HT1080 (cell line): ENCODE results near the gene FAM111A. TPM values are rescaled to one million over a fixed set of nuclear protein-coding genes. Genes with fewer than 3 reads are reported as not detected.

ENCODE experiments used
- DNase-seq: peaks from one replicate; pipeline ENCODE4 v3.0.0-alpha.2; 2015; ENCODE audit warnings: low read depth
- total RNA-seq: library from RNA; depleted of rRNA; stranded (reverse); fragments of >200 nt; shearing (Covaris generic); gene quantifications from 2 replicates; pipeline ENCODE4 v1.2.3, GENCODE V29; 2014

The FAM111A gene
- total RNA-seq, 1 experiment from 2014 or later, result 48.0 TPM

- DNase-seq, result no peak
Observed at GRCh38 chr11:59178402-59178801, 35.7 kb downstream of the FAM111A start.

- DNase-seq, result no peak
Observed at GRCh38 chr11:59179121-59179520, 36.5 kb downstream of the FAM111A start.

GRCh38 chr11:59180168-59180776 lies 37.6 kb downstream of the FAM111A start:
- no peak for DNase-seq

DNA sequence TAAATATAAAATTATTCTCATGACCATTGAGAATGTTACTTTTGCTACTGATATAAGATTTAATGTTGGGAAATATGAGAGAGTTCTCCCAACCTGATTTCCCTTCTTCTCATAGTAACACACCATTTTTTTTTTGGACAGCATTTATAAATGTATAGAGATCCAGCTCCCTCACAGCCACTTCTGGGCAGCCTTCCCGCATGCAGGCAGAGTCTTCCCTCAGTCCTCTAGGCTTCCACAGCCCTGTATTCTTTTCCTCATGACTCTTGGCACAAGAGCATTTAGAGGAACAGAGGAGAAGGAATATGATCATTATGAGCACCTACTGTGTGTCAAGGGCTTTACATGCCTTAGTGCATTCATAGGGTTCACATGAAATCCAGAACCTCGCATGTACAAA lies 38.3 kb downstream of the FAM111A start:
- no peak for DNase-seq

DNA sequence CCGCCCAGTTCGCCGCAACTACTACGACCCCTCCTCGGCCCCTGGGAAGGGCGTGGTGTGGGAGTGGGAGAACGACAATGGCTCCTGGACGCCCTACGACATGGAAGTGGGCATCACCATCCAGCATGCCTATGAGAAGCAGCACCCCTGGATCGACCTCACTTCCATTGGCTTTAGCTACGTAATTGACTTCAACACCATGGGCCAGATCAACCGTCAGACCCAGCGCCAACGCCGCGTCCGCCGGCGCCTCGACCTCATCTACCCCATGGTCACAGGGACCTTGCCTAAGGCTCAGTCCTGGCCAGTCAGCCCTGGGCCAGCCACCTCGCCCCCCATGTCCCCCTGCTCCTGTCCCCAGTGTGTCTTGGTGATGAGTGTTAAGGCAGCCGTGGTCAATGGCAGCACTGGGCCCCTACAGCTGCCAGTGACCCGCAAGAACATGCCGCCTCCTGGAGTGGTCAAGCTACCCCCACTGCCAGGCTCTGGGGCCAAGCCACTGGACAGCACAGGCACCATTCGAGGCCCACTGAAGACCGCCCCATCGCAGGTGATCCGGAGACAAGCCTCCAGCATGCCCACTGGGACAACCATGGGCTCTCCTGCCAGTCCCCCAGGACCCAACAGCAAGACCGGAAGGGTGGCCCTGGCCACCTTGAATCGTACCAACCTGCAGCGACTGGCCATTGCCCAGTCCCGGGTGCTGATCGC lies 39.2 kb downstream of the FAM111A start:
- no peak for DNase-seq

DNA sequence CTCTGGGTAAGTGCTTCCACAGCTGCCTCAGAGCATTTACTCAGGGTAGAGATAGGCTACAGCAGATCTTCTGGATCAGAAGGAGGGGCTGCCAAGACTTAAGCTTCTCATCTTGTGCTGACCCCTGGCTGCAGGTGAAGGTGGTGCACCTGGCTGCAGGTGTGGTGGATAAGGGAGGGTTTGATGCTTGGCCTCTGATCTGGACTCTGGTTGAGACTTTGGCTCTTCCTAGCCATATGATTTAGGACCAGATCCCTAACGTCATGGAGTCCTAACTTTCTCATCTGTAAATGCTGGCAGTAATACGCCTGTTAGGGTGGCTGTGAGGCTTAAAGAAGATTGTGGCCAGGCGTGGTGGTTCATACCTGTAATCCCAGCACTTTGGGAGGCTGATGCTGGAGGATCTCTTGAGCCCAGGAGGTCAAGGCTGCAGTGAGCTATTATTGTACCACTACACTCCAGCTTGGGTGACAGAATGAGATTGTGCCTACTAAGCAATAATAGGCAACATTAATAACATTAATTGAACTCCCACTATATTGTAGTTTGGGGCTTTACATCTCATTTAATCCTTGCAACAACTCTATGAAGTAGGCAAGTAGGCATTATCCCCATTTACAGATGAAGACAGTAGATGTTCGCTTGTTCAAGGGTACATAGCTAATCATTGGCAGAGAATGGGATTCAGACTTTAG lies 39.9 kb downstream of the FAM111A start:
- DNase-seq, result no peak

- no peak for DNase-seq
Observed at GRCh38 chr11:59183771-59184170, 41.1 kb downstream of the FAM111A start.

- DNase-seq, result no peak
Observed at GRCh38 chr11:59184691-59185339, 42.2 kb downstream of the FAM111A start.

GRCh38 chr11:59185386-59185945 lies 42.8 kb downstream of the FAM111A start:
- DNase-seq, result no peak

DNA sequence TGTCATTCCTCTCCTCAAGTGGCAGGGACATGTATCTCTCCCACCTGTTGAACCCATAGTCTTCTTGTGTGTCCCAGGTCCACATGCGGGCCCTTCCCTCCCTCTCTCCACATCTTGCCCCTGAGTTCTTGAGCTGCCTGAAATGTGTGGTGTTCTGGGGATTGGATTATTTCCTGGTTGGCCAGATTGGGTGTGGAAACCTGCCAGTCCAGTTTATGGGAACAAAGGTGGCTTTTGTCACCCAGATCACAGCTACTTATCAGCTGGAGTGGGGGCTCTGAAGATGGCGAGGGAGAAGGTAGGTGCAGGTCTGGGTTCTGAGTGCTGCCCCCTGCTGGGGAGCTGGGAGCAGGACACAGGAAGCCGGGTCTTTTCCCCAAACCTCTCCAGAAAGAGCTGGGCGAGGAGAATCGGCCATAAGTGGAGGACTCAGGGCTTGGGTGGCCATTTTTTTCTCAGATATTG lies 43.5 kb downstream of the FAM111A start:
- peak; percentile 48 for DNase-seq

GRCh38 chr11:59187035-59187434 lies 44.4 kb downstream of the FAM111A start:
- no peak for DNase-seq

DNA sequence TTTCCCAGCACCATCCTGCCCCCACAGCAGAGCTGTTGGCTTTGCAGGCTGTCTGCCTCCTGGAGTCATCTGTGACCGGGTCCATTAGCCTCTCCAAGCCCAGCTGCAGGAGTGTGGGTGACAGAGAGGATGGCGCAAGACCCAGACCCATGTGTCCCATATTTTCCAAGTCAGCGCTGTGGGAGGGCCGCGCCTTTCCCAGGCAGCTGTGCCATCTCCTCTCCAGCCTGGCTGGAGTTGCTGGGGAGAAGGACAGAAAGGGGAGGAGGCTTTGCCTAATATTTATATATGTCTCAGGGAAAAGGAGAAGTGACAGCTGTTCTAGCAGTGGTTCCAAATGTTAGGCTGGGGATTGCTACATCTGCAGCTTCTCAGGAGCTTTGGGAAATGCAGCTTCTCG lies 44.9 kb downstream of the FAM111A start:
- DNase-seq, result no peak

- no peak for DNase-seq
Observed at GRCh38 chr11:59188954-59189353, 46.3 kb downstream of the FAM111A start.

- DNase-seq, result no peak
Observed at GRCh38 chr11:59189986-59190385, 47.3 kb downstream of the FAM111A start.

- no peak for DNase-seq
Observed at GRCh38 chr11:59191095-59191494, 48.4 kb downstream of the FAM111A start.

DNA sequence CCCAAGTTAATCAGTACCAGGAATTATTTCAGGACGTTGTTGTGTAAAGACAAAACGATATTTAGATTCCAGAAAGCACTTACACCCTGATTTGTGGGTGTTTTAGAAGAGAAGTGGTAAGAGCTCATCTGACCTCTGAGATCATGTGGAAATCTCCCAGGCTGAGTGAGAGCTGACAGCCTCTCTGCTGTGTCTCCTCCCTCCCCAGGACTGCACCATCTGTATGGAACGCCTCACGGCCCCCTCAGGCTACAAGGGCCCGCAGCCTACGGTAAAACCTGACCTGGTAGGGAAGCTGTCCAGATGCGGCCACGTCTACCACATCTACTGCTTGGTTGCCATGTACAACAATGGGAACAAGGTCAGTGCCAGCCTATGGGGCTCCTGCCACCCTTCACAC lies 49.2 kb downstream of the FAM111A start:
- no peak for DNase-seq

DNA sequence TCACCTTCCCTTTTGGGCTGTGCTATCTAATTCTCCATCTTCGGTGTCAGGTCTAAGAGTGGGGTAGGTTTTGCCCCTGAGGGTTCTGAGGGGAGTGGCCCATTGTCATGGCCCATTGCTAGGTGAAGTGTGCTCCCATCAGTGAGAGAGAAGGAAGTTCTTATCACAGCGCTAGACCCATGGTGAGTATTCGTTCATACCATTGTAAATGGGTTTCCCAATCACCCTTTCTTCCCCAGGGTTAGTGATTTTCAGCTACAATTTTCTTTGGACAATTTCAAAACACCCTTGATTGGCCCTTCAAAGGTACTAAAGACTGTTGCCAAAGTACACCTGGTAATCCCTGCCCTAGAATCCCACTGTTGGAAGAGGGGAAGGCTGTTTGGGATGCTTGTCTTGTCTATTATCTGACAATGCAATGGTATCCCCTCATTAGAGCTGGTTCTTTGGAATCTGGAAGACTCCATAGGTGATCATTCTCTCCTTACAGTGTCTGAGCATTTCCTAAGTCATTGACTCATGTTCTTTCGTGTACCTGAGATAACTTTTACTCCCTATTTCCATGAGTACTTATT lies 49.9 kb downstream of the FAM111A start:
- no peak for DNase-seq

- no peak for DNase-seq
Observed at GRCh38 chr11:59193587-59194130, 51.0 kb downstream of the FAM111A start.

GRCh38 chr11:59195586-59195985 lies 52.9 kb downstream of the FAM111A start:
- no peak for DNase-seq

GRCh38 chr11:59196777-59197176 lies 54.1 kb downstream of the FAM111A start:
- no peak for DNase-seq

GRCh38 chr11:59197991-59198390 lies 55.3 kb downstream of the FAM111A start:
- no peak for DNase-seq
